NB4 (cell line): Measurements from ENCODE around the gene IRAK3.
"Not testable (repeated sequence)": the region's sequence is repeated elsewhere in the genome, so short reads cannot be mapped to it uniquely, and the experiment has no call there.

ENCODE experiments used
- DNase-seq: peaks from one replicate; pipeline ENCODE4 v3.0.0; 2010; ENCODE audit warnings: low read depth
- H3K4me3 ChIP-seq: one replicate; pipeline ENCODE4 v1.5.1; 2011; ENCODE audit warnings: mild to moderate bottlenecking, low read depth, low read length, moderate library complexity
- MYC ChIP-seq: IDR thresholded peaks from 2 replicates; pipeline ENCODE4 v1.6.1; 2011; ENCODE audit warnings: low read depth, low read length
- POLR2A ChIP-seq: IDR thresholded peaks from 2 replicates; pipeline ENCODE4 v1.6.1; 2011; ENCODE audit warnings: mild to moderate bottlenecking; ENCODE audit not compliant: insufficient read length; ENCODE audit errors: extremely low read depth
- TF ChIP-seq, protein P1 (sequence below): IDR thresholded peaks from 2 replicates; pipeline ENCODE4 v1.6.1; 2011; ENCODE audit warnings: low read depth, low read length
- TF ChIP-seq, protein P2 (sequence below): IDR thresholded peaks from one replicate; pipeline ENCODE4 v1.5.1; 2012; ENCODE audit warnings: low read depth, low read length

The IRAK3 gene

DNA sequence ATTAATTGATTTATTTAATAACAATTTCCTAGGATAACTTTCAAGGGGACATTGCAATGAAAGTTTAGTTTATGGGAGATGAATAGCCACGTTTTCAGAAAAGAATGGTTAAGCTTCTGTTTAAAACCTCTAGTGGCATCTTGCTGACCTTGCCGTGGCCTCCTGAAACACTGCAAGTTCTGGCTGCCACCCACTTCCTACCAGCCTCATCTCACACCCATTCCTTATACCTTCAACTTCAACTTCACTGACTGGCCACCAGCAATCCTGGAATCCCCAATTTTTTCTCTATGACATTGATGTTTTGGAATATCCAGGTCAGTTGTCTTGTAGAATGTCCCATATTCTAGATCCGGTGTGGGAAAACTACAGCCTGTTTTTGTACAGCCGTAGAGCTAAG is 108.1 kb downstream of the IRAK3 start:
- DNase-seq: no peak
- TF ChIP-seq, protein P1, sequence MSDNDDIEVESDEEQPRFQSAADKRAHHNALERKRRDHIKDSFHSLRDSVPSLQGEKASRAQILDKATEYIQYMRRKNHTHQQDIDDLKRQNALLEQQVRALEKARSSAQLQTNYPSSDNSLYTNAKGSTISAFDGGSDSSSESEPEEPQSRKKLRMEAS: no peak
- TF ChIP-seq, protein P2, sequence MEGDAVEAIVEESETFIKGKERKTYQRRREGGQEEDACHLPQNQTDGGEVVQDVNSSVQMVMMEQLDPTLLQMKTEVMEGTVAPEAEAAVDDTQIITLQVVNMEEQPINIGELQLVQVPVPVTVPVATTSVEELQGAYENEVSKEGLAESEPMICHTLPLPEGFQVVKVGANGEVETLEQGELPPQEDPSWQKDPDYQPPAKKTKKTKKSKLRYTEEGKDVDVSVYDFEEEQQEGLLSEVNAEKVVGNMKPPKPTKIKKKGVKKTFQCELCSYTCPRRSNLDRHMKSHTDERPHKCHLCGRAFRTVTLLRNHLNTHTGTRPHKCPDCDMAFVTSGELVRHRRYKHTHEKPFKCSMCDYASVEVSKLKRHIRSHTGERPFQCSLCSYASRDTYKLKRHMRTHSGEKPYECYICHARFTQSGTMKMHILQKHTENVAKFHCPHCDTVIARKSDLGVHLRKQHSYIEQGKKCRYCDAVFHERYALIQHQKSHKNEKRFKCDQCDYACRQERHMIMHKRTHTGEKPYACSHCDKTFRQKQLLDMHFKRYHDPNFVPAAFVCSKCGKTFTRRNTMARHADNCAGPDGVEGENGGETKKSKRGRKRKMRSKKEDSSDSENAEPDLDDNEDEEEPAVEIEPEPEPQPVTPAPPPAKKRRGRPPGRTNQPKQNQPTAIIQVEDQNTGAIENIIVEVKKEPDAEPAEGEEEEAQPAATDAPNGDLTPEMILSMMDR: no peak
- no peak overlapping the region for H3K4me3 ChIP-seq

DNA sequence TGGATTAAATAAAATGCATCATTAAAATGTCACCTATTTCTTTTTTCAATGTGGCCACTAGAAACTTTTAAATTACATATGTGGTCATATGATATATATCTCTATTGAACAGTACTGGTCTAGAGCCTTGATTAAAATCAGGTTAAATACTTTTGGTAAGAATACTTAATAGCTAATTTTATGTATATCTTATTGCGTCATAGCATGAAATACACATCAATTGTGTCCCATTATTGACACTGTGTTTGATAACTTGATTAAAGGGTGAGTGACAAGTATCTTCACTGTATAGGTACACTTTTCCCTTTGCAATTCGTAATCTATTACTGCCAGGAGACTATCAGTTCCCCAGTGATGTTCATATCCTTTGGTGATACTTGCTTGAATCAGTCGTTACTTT is 108.9 kb downstream of the IRAK3 start:
- no peak overlapping the region for H3K4me3 ChIP-seq
- TF ChIP-seq, protein P2: no peak
- TF ChIP-seq MYC (no peak), POLR2A (no peak)
- TF ChIP-seq, protein P1: no peak
- no peak for DNase-seq

DNA sequence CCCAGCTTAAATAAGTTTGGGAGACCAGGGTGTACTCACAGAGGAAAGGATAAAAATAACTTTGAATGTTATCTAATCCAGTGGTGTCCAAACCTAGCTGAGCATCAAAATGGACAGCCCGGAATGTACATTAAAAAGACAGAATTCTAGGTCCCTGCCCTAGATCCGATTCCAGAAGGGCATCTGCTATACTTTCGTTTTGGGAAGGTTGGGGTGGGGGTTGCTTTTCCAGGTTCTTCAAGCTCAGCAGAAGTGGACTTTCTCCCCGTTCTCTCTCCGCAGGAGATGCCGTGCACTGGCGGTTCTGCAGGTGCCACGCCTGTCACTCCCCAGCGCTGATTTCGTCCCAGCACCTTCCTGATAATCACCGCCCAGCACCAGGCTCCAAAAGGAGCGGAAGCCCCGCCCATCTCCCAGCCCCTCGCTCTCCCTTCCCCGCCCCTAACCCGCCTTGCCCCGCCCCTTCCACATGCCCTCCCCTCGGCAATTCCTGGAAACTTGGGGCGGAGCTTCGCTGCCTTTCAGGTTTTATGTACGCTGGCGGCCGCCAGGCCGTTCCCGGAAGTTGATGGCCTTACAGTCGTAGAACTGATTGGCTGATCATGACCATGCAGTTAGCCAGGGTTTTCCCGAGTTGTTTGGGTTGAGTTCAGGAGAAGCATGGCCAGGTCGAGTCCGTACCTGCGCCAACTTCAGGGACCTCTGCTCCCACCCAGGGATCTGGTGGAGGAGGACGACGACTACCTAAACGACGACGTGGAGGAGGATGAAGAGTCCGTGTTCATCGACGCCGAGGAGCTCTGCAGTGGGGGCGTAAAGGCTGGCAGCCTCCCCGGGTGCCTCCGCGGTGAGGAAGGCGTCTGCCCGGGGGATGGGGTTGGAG is 113.2 kb downstream of the IRAK3 start, which contains the start of gene HELB:
Gene HELB (plus strand): TSS at position 550 of the 883 bp plus-strand sequence. CDS start 111 bp downstream, at position 661.
- TF ChIP-seq, protein P2: no peak
- TF ChIP-seq POLR2A (peak; percentile 80), MYC (peak; percentile 71)
- TF ChIP-seq, protein P1: peak; percentile 53; the same call in 1 of the 2 replicates
- H3K4me3 ChIP-seq: peak within 1 kb of the TSS; percentile 91
- DNase-seq: peak; percentile 98

DNA sequence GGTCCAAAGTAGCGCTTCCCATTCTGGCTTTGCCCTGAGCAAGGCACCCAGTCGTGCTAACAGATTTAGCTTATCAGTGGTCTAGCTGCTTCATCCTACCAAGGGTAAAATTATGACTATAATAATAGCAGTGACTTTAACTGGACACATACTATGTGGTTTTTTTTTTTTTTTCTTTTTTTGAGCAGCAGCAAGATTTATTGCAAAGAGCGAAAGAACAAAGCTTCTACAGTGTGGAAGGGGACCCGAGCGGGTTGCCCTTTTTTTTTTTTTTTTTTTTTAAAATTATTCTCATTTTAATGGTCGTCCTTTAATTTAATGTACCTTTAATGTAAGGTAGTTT is 113.8 kb downstream of the IRAK3 start:
- TF ChIP-seq, protein P1: no peak
- no peak for TF ChIP-seq MYC
- DNase-seq: no peak
- H3K4me3 ChIP-seq: peak overlapping the region; percentile 91

DNA sequence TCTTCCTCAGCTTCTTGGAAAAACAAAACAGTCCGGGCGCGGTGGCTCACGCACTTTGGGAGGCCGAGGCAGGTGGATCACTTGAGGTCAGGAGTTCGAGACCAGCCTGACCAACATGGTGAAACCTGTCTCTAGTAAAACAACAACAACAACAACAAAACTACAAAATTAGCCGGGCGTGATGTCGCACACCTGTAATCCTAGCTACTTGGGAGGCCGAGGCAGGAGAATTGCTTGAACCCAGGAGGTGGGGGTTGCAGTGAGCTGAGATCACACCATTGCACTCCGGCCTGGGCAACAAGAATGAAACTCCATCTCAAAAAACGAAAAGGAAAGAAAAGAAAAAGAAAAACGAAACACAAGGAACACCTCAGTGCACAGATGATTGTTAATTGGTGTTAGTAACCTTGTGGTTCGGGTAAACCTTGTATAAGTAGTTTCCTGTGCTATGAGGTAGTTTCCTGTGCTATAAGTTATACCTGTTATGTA is 114.3 kb downstream of the IRAK3 start:
- H3K4me3 ChIP-seq: peak overlapping the region; percentile 91
- DNase-seq: not testable (repeated sequence)
